Liver (tissue), 3 donors: ENCODE measurements around the gene SLIT1.

Experiments
- CTCF ChIP-seq: fragments of 150-350 bp; IDR thresholded peaks from 2 replicates; pipeline ENCODE4 v1.5.1; 2017; ENCODE audit warnings: improper control_type of control experiment, low read depth, low read length; ENCODE audit not compliant: missing input control
- FOXA1 ChIP-seq: IDR thresholded peaks from 2 replicates; pipeline ENCODE4 v1.6.1; 2016; ENCODE audit warnings: antibody characterized with exemption
- GABPA ChIP-seq, 2 donors: IDR thresholded peaks in 1 of 2; conservative IDR thresholded peaks in 1 of 2; 2 replicates each; pipeline ENCODE4 v1.6.1; 2016; ENCODE audit warnings: antibody characterized with exemption in 2 of 2, mild to moderate bottlenecking in 1 of 2, moderate library complexity in 1 of 2
- HNF4A ChIP-seq, 2 donors: conservative IDR thresholded peaks; 2 replicates each; pipeline ENCODE4 v1.6.1; 2016; ENCODE audit warnings: antibody characterized with exemption in 2 of 2, mild to moderate bottlenecking in 2 of 2
- HNF4G ChIP-seq: IDR thresholded peaks from 2 replicates; pipeline ENCODE4 v1.6.1; 2016; ENCODE audit warnings: antibody characterized with exemption
- JUND ChIP-seq, 2 donors: IDR thresholded peaks; 2 replicates each; pipeline ENCODE4 v1.6.1; 2016; ENCODE audit warnings: antibody characterized with exemption in 2 of 2
- RAD21 ChIP-seq, 2 donors: IDR thresholded peaks; 2 replicates each; pipeline ENCODE4 v1.6.1; 2016; ENCODE audit warnings: antibody characterized with exemption in 2 of 2, mild to moderate bottlenecking in 2 of 2
- RXRA ChIP-seq, 2 donors: IDR thresholded peaks; 2 replicates each; pipeline ENCODE4 v1.6.1; 2017 to 2018; ENCODE audit warnings: antibody characterized with exemption in 2 of 2, mild to moderate bottlenecking in 1 of 2
- SP1 ChIP-seq: IDR thresholded peaks from 2 replicates; pipeline ENCODE4 v1.6.1; 2018; ENCODE audit warnings: antibody characterized with exemption, mild to moderate bottlenecking
- TAF1 ChIP-seq: conservative IDR thresholded peaks from 2 replicates; pipeline ENCODE4 v1.6.1; 2016; ENCODE audit warnings: antibody characterized with exemption, mild to moderate bottlenecking
- YY1 ChIP-seq: IDR thresholded peaks from 2 replicates; pipeline ENCODE4 v1.6.1; 2016; ENCODE audit warnings: antibody characterized with exemption, mild to moderate bottlenecking
- ZBTB33 ChIP-seq: IDR thresholded peaks from 2 replicates; pipeline ENCODE4 v1.6.1; 2016; ENCODE audit warnings: antibody characterized with exemption
- TF ChIP-seq, protein P1 (sequence below): IDR thresholded peaks from 2 replicates; pipeline ENCODE4 v1.6.1; 2016; ENCODE audit warnings: antibody characterized with exemption, mild to moderate bottlenecking
- TF ChIP-seq, protein P2 (sequence below): IDR thresholded peaks from 2 replicates; pipeline ENCODE4 v1.6.1; 2016; ENCODE audit warnings: antibody characterized with exemption
- donor health status: healthy.
- donor health status: healthy.

DNA sequence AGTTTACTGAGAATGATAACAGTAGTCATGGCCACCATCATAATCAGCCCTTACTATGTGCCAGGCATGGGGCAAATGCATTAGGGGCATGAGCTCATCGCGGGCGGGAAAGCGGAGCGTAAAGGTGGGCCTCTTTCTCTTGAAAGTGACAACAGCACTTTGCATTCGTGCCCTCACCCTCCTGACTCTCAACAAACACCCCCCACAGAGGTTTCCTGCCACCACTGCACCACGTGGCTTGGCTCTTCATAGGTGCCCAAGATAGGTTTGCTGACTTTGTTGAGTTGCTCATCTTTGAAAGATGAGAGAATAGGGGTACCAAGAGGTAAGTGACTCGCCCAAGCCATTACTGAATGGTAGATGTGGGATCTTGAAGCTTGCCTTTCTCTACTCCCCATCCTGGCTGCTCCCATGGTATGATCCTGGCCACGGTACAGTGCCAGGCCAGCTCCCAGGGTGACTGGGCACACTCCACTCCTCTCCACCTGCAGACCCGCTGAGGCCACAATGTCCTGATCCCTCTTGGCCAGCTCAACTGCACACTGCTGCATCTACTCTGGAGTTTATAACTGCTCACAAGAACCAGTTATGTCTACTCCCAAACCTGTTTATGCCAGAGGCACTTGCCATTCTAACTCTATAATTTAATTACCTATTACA is 26.0 kb downstream of the SLIT1 start:
- no peak for TF ChIP-seq CTCF
- no peak for TF ChIP-seq RAD21 (IDR thresholded peaks at IDR 0.05)
- TF ChIP-seq, protein P1, sequence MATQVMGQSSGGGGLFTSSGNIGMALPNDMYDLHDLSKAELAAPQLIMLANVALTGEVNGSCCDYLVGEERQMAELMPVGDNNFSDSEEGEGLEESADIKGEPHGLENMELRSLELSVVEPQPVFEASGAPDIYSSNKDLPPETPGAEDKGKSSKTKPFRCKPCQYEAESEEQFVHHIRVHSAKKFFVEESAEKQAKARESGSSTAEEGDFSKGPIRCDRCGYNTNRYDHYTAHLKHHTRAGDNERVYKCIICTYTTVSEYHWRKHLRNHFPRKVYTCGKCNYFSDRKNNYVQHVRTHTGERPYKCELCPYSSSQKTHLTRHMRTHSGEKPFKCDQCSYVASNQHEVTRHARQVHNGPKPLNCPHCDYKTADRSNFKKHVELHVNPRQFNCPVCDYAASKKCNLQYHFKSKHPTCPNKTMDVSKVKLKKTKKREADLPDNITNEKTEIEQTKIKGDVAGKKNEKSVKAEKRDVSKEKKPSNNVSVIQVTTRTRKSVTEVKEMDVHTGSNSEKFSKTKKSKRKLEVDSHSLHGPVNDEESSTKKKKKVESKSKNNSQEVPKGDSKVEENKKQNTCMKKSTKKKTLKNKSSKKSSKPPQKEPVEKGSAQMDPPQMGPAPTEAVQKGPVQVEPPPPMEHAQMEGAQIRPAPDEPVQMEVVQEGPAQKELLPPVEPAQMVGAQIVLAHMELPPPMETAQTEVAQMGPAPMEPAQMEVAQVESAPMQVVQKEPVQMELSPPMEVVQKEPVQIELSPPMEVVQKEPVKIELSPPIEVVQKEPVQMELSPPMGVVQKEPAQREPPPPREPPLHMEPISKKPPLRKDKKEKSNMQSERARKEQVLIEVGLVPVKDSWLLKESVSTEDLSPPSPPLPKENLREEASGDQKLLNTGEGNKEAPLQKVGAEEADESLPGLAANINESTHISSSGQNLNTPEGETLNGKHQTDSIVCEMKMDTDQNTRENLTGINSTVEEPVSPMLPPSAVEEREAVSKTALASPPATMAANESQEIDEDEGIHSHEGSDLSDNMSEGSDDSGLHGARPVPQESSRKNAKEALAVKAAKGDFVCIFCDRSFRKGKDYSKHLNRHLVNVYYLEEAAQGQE, result no peak
- no peak for TF ChIP-seq GABPA (IDR thresholded peaks at IDR 0.05 in 1 of 2, conservative IDR thresholded peaks at IDR 0.05 in 1 of 2)
- TF ChIP-seq YY1, result no peak
- TF ChIP-seq, protein P2, sequence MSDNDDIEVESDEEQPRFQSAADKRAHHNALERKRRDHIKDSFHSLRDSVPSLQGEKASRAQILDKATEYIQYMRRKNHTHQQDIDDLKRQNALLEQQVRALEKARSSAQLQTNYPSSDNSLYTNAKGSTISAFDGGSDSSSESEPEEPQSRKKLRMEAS, result no peak
- TF ChIP-seq JUND (IDR thresholded peaks at IDR 0.05), result no peak
- TF ChIP-seq FOXA1, result no peak
- TF ChIP-seq SP1, result no peak
- no peak for TF ChIP-seq HNF4G
- no peak for TF ChIP-seq ZBTB33
- no peak for TF ChIP-seq RXRA (IDR thresholded peaks at IDR 0.05)
- TF ChIP-seq TAF1, result no peak
- TF ChIP-seq HNF4A (conservative IDR thresholded peaks at IDR 0.05), result no peak
